HEK293 (cell line): Measurements from ENCODE around the gene GRAMD4.

Experiments
- YY1 ChIP-seq: fragments of 450-650 bp; formaldehyde crosslinking; IDR thresholded peaks from 2 replicates; pipeline ENCODE4 v1.5.1; 2018; ENCODE audit warnings: missing biosample characterization, missing genetic modification characterization
- ZNF121 ChIP-seq: fragments of 450-650 bp; formaldehyde crosslinking; IDR thresholded peaks from 2 replicates; pipeline ENCODE4 v1.5.1; 2016; ENCODE audit warnings: missing biosample characterization, missing genetic modification characterization
- ZNF138 ChIP-seq: fragments of 450-650 bp; formaldehyde crosslinking; IDR thresholded peaks from 2 replicates; pipeline ENCODE4 v1.5.1; 2016; ENCODE audit warnings: missing biosample characterization, missing genetic modification characterization, borderline replicate concordance
- ZNF174 ChIP-seq: fragments of 450-650 bp; formaldehyde crosslinking; IDR thresholded peaks from 2 replicates; pipeline ENCODE4 v1.5.0; 2017; ENCODE audit warnings: missing biosample characterization, mild to moderate bottlenecking, missing genetic modification characterization
- ZNF239 ChIP-seq: fragments of 450-650 bp; formaldehyde crosslinking; IDR thresholded peaks from 2 replicates; pipeline ENCODE4 v1.5.1; 2016; ENCODE audit warnings: missing biosample characterization, missing genetic modification characterization
- ZNF610 ChIP-seq: fragments of 450-650 bp; formaldehyde crosslinking; IDR thresholded peaks from 2 replicates; pipeline ENCODE4 v1.5.1; 2016; ENCODE audit warnings: missing biosample characterization, missing genetic modification characterization, borderline replicate concordance
- TF ChIP-seq, protein P1 (sequence below): fragments of 450-650 bp; formaldehyde crosslinking; IDR thresholded peaks from 2 replicates; pipeline ENCODE4 v1.5.1; 2016; ENCODE audit warnings: missing biosample characterization, missing genetic modification characterization
- TF ChIP-seq, protein P2 (sequence below): fragments of 450-650 bp; formaldehyde crosslinking; IDR thresholded peaks from 2 replicates; pipeline ENCODE4 v1.5.1; 2016; ENCODE audit warnings: missing biosample characterization, missing genetic modification characterization
- TF ChIP-seq, protein P3 (sequence below): fragments of 450-650 bp; IDR thresholded peaks from 2 replicates; pipeline ENCODE4 v1.5.1; 2018; ENCODE audit warnings: missing biosample characterization, missing genetic modification characterization

DNA sequence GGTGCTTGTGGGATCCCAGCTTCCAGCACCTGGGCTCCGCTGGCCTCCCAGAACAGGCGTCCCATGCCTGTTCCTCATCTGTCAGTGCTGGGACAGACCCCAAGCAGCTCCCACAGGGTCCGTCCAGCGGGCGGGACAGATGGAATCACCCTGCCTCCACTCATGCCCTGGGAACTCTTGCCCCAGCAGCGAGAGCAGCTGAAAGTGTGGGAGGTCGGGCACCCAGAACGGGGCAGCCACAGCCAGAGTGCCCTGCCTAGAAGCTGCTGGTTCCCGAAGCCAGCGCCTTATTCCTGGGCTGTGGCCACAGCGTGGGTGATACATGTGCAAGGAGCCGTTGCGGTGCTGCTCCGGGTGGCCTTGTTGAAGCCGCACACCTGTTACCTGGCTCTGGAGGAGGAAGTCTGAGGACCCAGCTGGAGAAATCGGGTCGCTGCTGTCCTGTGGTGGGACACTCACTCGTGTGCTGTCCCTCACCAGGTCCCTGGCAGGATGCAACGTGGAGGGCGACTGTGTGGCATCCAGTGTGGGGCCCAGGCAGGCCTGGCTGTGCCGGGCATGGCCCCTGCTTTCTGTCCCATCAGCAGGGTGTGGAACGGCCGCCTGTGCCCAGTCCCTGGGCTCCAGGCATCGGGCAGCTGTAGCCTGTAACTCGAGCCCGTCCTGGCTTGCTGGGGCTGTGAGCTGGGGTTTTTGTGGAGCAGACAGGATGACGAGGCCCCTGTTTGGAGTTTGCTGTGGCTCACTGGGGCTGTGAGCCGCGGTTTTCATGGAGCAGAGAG, 16.2 kb downstream of the GRAMD4 start:
- no peak for TF ChIP-seq ZNF239 (tag by site-specific recombination)
- TF ChIP-seq YY1 = no peak
- TF ChIP-seq, protein P1, sequence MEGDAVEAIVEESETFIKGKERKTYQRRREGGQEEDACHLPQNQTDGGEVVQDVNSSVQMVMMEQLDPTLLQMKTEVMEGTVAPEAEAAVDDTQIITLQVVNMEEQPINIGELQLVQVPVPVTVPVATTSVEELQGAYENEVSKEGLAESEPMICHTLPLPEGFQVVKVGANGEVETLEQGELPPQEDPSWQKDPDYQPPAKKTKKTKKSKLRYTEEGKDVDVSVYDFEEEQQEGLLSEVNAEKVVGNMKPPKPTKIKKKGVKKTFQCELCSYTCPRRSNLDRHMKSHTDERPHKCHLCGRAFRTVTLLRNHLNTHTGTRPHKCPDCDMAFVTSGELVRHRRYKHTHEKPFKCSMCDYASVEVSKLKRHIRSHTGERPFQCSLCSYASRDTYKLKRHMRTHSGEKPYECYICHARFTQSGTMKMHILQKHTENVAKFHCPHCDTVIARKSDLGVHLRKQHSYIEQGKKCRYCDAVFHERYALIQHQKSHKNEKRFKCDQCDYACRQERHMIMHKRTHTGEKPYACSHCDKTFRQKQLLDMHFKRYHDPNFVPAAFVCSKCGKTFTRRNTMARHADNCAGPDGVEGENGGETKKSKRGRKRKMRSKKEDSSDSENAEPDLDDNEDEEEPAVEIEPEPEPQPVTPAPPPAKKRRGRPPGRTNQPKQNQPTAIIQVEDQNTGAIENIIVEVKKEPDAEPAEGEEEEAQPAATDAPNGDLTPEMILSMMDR (tag by site-specific recombination) = no peak
- no peak for TF ChIP-seq ZNF174 (tag by site-specific recombination)
- TF ChIP-seq, protein P2, sequence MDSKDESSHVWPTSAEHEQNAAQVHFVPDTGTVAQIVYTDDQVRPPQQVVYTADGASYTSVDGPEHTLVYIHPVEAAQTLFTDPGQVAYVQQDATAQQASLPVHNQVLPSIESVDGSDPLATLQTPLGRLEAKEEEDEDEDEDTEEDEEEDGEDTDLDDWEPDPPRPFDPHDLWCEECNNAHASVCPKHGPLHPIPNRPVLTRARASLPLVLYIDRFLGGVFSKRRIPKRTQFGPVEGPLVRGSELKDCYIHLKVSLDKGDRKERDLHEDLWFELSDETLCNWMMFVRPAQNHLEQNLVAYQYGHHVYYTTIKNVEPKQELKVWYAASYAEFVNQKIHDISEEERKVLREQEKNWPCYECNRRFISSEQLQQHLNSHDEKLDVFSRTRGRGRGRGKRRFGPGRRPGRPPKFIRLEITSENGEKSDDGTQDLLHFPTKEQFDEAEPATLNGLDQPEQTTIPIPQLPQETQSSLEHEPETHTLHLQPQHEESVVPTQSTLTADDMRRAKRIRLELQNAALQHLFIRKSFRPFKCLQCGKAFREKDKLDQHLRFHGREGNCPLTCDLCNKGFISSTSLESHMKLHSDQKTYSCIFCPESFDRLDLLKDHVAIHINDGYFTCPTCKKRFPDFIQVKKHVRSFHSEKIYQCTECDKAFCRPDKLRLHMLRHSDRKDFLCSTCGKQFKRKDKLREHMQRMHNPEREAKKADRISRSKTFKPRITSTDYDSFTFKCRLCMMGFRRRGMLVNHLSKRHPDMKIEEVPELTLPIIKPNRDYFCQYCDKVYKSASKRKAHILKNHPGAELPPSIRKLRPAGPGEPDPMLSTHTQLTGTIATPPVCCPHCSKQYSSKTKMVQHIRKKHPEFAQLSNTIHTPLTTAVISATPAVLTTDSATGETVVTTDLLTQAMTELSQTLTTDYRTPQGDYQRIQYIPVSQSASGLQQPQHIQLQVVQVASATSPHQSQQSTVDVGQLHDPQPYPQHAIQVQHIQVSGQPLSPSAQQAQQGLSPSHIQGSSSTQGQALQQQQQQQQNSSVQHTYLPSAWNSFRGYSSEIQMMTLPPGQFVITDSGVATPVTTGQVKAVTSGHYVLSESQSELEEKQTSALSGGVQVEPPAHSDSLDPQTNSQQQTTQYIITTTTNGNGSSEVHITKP = no peak
- no peak for TF ChIP-seq ZNF610 (tag by site-specific recombination)
- TF ChIP-seq, protein P3, sequence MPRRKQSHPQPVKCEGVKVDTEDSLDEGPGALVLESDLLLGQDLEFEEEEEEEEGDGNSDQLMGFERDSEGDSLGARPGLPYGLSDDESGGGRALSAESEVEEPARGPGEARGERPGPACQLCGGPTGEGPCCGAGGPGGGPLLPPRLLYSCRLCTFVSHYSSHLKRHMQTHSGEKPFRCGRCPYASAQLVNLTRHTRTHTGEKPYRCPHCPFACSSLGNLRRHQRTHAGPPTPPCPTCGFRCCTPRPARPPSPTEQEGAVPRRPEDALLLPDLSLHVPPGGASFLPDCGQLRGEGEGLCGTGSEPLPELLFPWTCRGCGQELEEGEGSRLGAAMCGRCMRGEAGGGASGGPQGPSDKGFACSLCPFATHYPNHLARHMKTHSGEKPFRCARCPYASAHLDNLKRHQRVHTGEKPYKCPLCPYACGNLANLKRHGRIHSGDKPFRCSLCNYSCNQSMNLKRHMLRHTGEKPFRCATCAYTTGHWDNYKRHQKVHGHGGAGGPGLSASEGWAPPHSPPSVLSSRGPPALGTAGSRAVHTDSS = no peak
- no peak for TF ChIP-seq ZNF138
- no peak for TF ChIP-seq ZNF121
